Cortex of kidney (tissue), 1 donor: Measurements from ENCODE around the gene C9orf57.
"Not testable (repeated sequence)": the region's sequence is repeated elsewhere in the genome, so short reads cannot be mapped to it uniquely, and the experiment has no call there.

Experiments
- DNase-seq: peaks from one replicate; lab custom pipeline; 2025; lab: John Stamatoyannopoulos, UW

The C9orf57 gene

GRCh38 chr9:72060513-72060912 is at the start of gene C9orf57:
Gene C9orf57, minus strand, starts transcription at chr9:72060613. Its CDS starts 1,282 bp downstream, at chr9:72059331.
- DNase-seq, result no peak

- DNase-seq, result no peak
Observed at GRCh38 chr9:72102520-72102919, 42.1 kb upstream of the C9orf57 start.

DNA sequence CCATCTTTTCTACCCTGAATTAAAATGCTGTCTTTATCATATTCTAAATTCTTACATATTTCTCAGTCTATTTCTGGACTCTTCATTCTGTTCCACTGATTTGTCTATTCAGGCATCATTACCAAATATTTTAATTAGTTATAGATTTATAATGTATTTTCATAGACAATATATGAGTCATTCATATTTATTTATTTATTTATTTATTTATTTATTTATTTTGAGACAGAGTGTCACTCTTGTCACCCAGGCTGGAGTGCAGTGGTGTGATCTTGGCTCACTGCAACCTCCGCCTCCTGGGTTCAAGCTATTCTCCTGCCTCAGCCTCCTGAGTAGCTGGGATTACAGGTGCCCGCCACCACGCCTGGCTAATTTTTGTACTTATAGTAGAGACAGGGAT is 35.1 kb upstream of the C9orf57 start:
- not testable (repeated sequence) for DNase-seq

DNA sequence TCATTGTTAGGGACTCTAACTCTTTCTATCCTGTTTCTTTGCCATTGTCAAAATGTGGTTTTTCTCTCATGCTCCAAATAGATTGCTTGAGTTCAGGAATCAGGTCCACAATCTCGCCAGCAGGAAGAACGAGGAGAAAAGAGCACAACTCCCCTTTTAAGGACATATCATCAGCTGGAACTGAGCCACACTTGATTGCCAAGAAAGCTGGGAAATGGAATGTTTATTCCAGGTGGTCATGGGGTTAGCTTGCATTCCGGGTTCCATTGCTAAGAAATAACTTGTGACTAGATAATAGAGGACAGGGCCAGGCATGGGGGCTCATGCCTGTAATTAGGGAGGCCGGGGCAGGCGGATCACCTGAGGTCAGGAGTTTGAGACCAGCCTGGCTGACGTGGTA is 32.4 kb upstream of the C9orf57 start:
- no peak for DNase-seq

GRCh38 chr9:72089451-72090130 is 29.2 kb upstream of the C9orf57 start:
- no peak for DNase-seq

DNA sequence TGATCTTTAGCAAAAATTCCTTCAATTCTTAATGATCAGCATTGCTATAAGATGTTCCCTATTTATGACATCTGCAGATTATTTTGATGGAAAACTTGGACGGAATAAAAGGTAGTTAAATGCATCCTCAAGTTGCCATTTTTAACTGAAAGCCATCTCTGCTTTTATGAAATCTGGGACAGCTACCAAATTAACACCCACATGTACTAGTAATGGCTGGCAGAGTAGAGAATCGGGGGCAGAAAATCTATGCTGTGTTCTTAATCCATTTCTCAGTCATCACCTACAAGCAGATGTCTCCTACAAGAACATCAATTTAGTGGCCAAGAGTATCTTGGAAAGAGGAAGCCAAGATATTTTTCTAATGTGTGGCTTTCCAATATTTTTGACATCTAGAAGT is 22.1 kb upstream of the C9orf57 start:
- no peak for DNase-seq

- not testable (repeated sequence) for DNase-seq
Observed at GRCh38 chr9:72074666-72075065, 14.3 kb upstream of the C9orf57 start.

DNA sequence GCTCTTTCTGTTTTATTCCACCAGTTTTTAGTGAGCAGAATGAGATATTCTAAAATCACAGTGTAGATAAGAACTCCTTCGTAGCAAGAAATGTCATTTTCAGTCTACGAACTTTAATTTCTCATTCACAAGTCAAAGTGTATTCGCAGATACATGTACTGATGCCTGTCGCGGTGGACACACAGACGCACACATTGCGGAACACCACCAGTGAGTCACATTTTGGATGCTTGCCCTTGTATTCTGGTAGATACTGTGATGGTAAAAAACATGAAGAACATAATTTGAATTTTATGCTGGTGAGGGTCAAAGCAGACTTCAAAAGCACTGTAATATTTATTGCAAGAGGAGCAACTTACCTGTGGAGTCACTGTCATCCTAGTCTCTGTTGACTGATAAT is 4.7 kb upstream of the C9orf57 start:
- no peak for DNase-seq

DNA sequence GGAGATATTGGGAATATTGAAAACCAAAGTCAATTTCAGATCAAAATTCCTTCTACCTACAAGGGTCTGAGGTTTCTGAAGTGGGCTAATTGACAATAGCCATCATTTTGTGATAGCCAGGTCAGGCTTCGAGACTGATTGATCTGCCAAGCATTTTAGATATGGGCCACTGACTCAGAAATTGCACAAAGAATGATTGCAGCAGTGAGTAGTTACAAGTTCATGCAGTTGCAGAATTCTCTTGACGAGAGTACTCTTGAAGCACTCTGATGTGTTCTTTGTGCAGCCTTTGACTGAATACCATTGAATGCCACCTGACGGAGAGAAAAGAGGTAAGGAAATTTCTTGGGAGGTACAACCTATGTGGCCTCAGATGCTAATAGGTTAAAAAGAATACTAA is 8.3 kb downstream of the C9orf57 start:
- DNase-seq, result no peak

DNA sequence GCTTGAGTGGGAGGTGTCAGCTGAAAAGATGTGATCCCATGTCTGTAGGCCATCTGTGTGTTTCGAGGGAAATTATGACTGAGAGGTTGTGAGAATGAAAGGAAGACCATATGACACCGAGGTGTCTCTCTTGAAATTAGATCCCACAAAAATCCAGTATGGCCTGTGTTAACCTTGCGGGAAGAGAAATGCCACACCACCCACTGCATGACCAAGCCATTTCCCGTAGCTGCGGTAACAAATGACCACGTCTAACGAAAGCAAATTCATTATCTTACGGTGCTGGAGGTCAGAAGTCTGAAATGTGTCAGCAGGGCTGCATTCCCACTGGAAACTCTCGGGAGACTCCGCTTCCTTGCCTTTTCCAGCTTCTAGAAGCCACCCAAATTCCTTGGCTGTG is 11.6 kb downstream of the C9orf57 start:
- DNase-seq, result no peak

GRCh38 chr9:72046630-72047456 is 13.6 kb downstream of the C9orf57 start:
- no peak for DNase-seq

DNA sequence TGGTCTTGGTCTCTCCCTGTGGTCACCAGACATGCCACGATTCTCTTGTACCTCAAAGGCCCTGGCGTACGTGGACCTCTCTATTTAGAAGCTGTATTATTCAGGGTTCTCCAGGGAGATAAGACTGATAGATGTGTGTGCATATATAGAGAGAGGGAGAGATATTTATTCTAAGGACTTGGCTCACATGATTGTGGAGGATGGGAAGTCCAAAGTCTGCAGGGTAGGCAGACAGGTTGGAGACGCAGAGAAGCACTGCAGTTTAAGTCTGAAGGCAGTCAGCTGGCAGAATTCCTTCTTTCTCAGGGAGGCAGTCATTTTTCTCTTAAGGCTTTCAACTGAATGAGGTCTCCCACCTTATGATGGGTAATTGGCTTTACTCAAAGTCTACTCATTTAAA is 16.3 kb downstream of the C9orf57 start:
- no peak for DNase-seq

- no peak for DNase-seq
Observed at GRCh38 chr9:72043576-72043975, 16.8 kb downstream of the C9orf57 start.

GRCh38 chr9:72042928-72043327 is 17.5 kb downstream of the C9orf57 start:
- DNase-seq, result no peak

DNA sequence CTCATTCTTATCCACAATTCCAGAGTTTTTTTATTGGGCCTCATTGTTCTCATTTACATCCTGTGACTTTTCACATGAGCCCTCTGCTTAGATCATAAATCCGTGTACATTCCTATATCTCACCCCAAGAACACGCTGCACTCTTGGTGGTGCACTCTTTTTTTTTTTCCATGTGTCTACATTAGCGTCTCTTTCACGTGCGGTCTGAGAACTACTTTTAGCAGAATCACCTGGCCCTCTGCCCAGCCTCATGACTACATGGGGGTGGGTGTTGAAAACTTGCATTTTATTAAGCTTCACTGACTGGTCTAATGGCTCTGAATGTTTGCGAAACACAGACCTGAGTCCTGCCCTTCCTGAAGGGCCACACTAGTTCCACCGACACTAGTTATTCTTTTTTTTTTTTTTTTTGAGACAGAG is 18.6 kb downstream of the C9orf57 start:
- no peak for DNase-seq

DNA sequence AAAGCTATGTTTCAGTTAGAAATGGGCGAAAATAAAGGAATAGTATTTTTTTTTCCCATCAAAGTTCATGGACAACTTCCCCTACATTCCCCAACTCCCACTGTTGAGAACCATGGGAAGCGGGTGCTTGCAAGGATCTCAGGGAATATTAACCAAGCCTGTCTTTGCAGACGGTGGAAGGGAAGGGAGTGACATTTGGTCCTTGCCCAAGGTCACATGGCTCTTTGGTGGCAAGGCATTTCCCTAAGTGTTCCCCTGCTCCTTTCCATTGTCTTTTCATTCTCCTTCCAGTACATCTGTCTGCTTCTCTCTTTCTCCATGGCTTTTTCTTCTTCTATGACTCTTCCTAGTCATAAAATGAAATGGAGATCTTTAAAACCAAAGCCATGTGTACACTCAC is 19.0 kb downstream of the C9orf57 start:
- DNase-seq, result no peak

- no peak for DNase-seq
Observed at GRCh38 chr9:72039532-72039931, 20.9 kb downstream of the C9orf57 start.

GRCh38 chr9:72038890-72039410 is 21.5 kb downstream of the C9orf57 start:
- DNase-seq, result no peak

DNA sequence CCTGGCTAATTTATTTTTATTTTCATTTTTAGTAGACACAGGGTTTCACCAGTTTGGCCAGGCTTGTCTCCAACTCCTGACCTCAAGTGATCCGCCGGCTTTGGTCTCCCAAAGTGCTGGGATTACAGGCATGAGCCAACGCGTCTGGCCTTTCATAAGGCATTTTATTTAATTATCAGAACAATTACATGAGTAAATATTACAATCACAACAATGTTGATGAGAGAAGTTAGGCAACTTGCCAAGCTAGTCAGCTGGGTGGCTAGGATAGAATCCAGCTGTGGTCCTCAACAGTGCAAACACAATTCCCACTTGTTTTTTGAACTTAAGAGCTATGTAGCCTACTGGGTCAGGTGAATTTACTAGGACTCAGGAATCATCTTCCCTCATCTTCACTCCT is 22.0 kb downstream of the C9orf57 start:
- no peak for DNase-seq

GRCh38 chr9:72037571-72037970 is 22.8 kb downstream of the C9orf57 start:
- no peak for DNase-seq

DNA sequence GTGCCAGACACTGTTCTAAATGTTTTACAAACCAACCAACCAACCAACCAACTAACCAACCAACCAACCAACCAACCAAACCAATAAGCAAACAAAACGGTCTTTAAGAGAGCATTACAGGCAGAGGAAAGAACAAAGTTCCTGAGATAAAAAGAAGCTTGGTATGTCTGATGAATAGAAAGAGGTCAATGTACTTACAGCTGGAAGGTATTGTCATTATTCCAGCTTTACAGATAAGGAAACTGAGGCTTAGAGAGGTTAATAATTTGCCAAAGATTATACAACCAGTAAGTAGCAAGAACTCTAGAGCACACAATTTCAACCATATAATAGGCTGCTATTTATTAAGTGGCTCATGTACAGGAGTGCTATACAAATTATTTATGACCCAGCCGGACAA is 29.6 kb downstream of the C9orf57 start:
- DNase-seq, result no peak

DNA sequence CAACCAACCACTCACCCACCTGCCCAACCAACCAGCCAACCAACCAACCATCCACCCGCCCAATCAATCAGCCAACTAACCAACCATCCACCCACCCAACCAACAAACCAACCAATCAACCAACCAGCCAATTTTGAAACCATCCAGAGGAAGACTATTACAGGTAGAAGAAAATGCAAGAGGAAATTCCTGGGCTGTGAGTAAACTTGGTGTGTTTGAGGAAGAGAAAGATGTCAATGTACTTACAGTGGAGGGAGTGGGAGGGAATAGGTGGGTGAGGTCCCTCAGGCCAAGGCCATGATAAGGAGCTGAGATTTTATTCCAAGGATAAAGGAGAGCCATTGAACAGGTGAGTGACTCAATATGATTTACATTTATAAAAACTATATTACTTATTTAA is 30.4 kb downstream of the C9orf57 start:
- no peak for DNase-seq

GRCh38 chr9:72025906-72026305 is 34.5 kb downstream of the C9orf57 start:
- DNase-seq, result no peak
